Breast epithelium (tissue), 3 donors: ENCODE results near the gene ABHD5.

Experiments
- POLR2A ChIP-seq: fragments of 450-650 bp; IDR thresholded peaks from one replicate; pipeline ENCODE4 v1.6.1; 2016; ENCODE audit warnings: antibody characterized with exemption, mild to moderate bottlenecking, moderate library complexity
- POLR2AphosphoS5 ChIP-seq, 3 donors: sonication (generic); formaldehyde crosslinking; IDR thresholded peaks; one replicate each; pipeline ENCODE4 v1.6.1; 2017; ENCODE audit warnings: antibody characterized with exemption in 3 of 3
- TF ChIP-seq, protein P1 (sequence below), 3 donors: fragments of 450-650 bp; IDR thresholded peaks; one replicate each; pipeline ENCODE4 v1.5.1; 2016 to 2017; ENCODE audit warnings: antibody characterized with exemption in 3 of 3, mild to moderate bottlenecking in 3 of 3, moderate library complexity in 3 of 3

DNA sequence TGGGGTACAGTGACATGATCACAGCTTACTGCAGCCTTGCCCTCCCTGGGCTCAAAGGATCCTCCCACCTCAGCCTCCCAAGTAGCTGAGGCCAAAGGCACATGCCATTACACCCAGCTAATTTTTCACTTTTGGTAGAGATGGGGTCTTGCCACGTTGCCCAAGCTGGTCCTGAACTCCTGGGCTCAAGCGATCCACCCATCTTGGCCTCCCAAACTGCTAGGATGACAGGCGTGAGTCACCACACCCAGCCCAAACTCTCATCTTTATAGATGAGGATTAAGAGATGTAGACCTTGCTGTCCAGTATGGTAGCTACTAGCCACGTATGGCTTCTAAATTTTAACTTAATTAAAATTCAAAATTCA is 4.4 kb upstream of the ABHD5 start:
- TF ChIP-seq, protein P1, sequence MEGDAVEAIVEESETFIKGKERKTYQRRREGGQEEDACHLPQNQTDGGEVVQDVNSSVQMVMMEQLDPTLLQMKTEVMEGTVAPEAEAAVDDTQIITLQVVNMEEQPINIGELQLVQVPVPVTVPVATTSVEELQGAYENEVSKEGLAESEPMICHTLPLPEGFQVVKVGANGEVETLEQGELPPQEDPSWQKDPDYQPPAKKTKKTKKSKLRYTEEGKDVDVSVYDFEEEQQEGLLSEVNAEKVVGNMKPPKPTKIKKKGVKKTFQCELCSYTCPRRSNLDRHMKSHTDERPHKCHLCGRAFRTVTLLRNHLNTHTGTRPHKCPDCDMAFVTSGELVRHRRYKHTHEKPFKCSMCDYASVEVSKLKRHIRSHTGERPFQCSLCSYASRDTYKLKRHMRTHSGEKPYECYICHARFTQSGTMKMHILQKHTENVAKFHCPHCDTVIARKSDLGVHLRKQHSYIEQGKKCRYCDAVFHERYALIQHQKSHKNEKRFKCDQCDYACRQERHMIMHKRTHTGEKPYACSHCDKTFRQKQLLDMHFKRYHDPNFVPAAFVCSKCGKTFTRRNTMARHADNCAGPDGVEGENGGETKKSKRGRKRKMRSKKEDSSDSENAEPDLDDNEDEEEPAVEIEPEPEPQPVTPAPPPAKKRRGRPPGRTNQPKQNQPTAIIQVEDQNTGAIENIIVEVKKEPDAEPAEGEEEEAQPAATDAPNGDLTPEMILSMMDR (IDR thresholded peaks at IDR 0.05) = no peak
- no peak for TF ChIP-seq POLR2A
- no peak for TF ChIP-seq POLR2AphosphoS5 (IDR thresholded peaks at IDR 0.05)
